Activated effector memory CD4-positive, alpha-beta T cell treated with Interleukin-2 at 50 U/mL for 16 hours (primary cell): ENCODE data around the gene HOXD8.

Experiments
- DNase-seq: peaks from one replicate; pipeline ENCODE4 v3.0.0-alpha.2; 2020

The HOXD8 gene

GRCh38 chr2:176103742-176104315 is 25.7 kb upstream of the HOXD8 start:
- DNase-seq, result no peak

GRCh38 chr2:176104316-176105077 is 25.0 kb upstream of the HOXD8 start:
- no peak for DNase-seq

GRCh38 chr2:176105078-176105729 is 24.3 kb upstream of the HOXD8 start:
- DNase-seq, result no peak

- no peak for DNase-seq
Measured at GRCh38 chr2:176105730-176106580, 23.6 kb upstream of the HOXD8 start.

GRCh38 chr2:176106581-176107539 is 22.6 kb upstream of the HOXD8 start, which contains the start of gene HOXD11:
HOXD11 (plus strand) TSS chr2:176107280; CDS start chr2:176107356, 76 bp downstream.
- DNase-seq, result no peak

- DNase-seq, result no peak
Measured at GRCh38 chr2:176107731-176108181, 21.7 kb upstream of the HOXD8 start.

- DNase-seq, result no peak
Measured at GRCh38 chr2:176109192-176109901, 20.2 kb upstream of the HOXD8 start.

- DNase-seq, result no peak
Measured at GRCh38 chr2:176109946-176110345, 19.6 kb upstream of the HOXD8 start.

GRCh38 chr2:176110415-176111308 is 18.8 kb upstream of the HOXD8 start:
- DNase-seq, result no peak

- DNase-seq, result no peak
Measured at GRCh38 chr2:176111309-176111663, 18.2 kb upstream of the HOXD8 start.

GRCh38 chr2:176111846-176112374 is 17.6 kb upstream of the HOXD8 start:
- no peak for DNase-seq

- DNase-seq, result no peak
Measured at GRCh38 chr2:176112375-176113302, 16.9 kb upstream of the HOXD8 start.

- DNase-seq, result no peak
Measured at GRCh38 chr2:176114120-176114929, 15.2 kb upstream of the HOXD8 start.

- no peak for DNase-seq
Measured at GRCh38 chr2:176114930-176115625, 14.4 kb upstream of the HOXD8 start.

- DNase-seq, result no peak
Measured at GRCh38 chr2:176115883-176116813, 13.4 kb upstream of the HOXD8 start, which contains the start of gene HOXD10. HOXD10 (plus strand) TSS chr2:176116778; CDS start chr2:176116834, 56 bp downstream.
